H1 (cell line): ENCODE data around the gene PPP1R2. TPM values are rescaled to one million over a fixed set of nuclear protein-coding genes. Genes with fewer than 3 reads are reported as not detected.

ENCODE experiments used
- polyA plus RNA-seq, 7 experiments: library from polyadenylated mRNA; depleted of rRNA in 3 of 7; stranded (reverse) in 5 of 7; unstranded in 2 of 7; fragments of >200 nt in 5 of 7; fragments of 200-250 nt in 2 of 7; gene quantifications; 1 replicate in 5 of 7; 2 replicates in 1 of 7; 4 replicates in 1 of 7; pipeline versions ENCODE4 v1.2.1 to v1.2.3, GENCODE V29; 2011 to 2013; ENCODE audit warnings: missing spikeins in 2 of 7, mixed read lengths in 2 of 7
- total RNA-seq: library from RNA; stranded (reverse); fragmentation: NEBNext Ultra II Directional; extraction: Animal tissue kit (Norgen Biotek cat#: 25700); gene quantifications from 2 replicates; pipeline ENCODE4 v1.2.1, GENCODE V29; 2021
- TF ChIP-seq, protein P1 (sequence below): IDR thresholded peaks from 2 replicates; pipeline ENCODE4 v1.6.1; 2012; ENCODE audit warnings: low read length, inconsistent platforms

The PPP1R2 gene
- total and polyA plus RNA-seq, 2 of the 8 experiments (the other 6 are each of a cell fraction or from before 2014, with no cell fraction given): 14.0 to 26.5 TPM

DNA sequence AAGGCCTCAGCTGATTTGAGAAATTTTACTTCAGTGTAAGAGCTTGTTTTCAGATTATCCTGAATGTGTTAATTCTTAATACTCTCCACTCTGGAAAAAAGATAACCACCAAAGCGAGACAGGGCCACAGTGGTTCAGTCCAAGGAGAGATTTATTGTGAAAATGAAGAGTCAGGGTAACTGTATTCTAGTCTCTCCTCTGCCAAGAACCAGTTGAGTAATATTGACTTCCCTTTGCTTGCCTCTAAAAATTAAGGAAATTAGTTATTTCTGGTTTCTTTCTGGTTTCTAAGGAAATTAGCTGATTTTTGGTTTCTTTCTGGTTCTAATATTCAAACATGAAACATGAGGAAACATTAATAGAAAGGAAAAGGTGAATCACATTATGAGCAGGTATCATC, 34.9 kb downstream of the PPP1R2 start (continued):
- TF ChIP-seq, protein P1, sequence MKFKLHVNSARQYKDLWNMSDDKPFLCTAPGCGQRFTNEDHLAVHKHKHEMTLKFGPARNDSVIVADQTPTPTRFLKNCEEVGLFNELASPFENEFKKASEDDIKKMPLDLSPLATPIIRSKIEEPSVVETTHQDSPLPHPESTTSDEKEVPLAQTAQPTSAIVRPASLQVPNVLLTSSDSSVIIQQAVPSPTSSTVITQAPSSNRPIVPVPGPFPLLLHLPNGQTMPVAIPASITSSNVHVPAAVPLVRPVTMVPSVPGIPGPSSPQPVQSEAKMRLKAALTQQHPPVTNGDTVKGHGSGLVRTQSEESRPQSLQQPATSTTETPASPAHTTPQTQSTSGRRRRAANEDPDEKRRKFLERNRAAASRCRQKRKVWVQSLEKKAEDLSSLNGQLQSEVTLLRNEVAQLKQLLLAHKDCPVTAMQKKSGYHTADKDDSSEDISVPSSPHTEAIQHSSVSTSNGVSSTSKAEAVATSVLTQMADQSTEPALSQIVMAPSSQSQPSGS: no peak
